H9 (cell line): ENCODE data around the gene ZNF687. TPM values are rescaled to one million over a fixed set of nuclear protein-coding genes. Genes with fewer than 3 reads are reported as not detected.

ENCODE experiments used
- DNase-seq: peaks from one replicate; pipeline ENCODE4 v3.0.0-alpha.2; 2017
- H2AFZ ChIP-seq: one replicate; pipeline ENCODE4 v1.6.1; 2013; ENCODE audit warnings: mild to moderate bottlenecking, low read length, control low read depth, moderate library complexity
- H2AK5ac ChIP-seq: 2 replicates; pipeline ENCODE4 v1.6.1; 2013; ENCODE audit warnings: low read length, control low read depth, mixed read lengths; ENCODE audit not compliant: insufficient read length
- H2BK120ac ChIP-seq: one replicate; pipeline ENCODE4 v1.6.1; 2013; ENCODE audit warnings: low read depth, mild to moderate bottlenecking, low read length, control low read depth, inconsistent platforms; ENCODE audit not compliant: poor library complexity, severe bottlenecking
- H2BK12ac ChIP-seq: 2 replicates; pipeline ENCODE4 v1.6.1; 2013; ENCODE audit warnings: low read length, control low read depth, mixed read lengths, low read depth; ENCODE audit not compliant: insufficient read length
- H2BK15ac ChIP-seq: 2 replicates; pipeline ENCODE4 v1.6.1; 2013; ENCODE audit warnings: low read depth, low read length, control low read depth
- H2BK20ac ChIP-seq: one replicate; pipeline ENCODE4 v1.6.1; 2013; ENCODE audit warnings: low read depth, mild to moderate bottlenecking, low read length, control low read depth, inconsistent platforms; ENCODE audit not compliant: poor library complexity, severe bottlenecking
- H2BK5ac ChIP-seq: 2 replicates; pipeline ENCODE4 v1.6.1; 2013; ENCODE audit warnings: low read length, control low read depth, mixed read lengths; ENCODE audit not compliant: insufficient read length
- H3K14ac ChIP-seq: 2 replicates; pipeline ENCODE4 v1.6.1; 2013; ENCODE audit warnings: low read length, control low read depth; ENCODE audit not compliant: insufficient read depth
- H3K18ac ChIP-seq: 2 replicates; pipeline ENCODE4 v1.6.1; 2013; ENCODE audit warnings: low read depth, mild to moderate bottlenecking, mixed read lengths, low read length, control low read depth; ENCODE audit not compliant: insufficient read length
- H3K23ac ChIP-seq: 2 replicates; pipeline ENCODE4 v1.6.1; 2013; ENCODE audit warnings: low read length, control low read depth, mixed read lengths, low read depth; ENCODE audit not compliant: insufficient read length
- H3K23me2 ChIP-seq: 2 replicates; pipeline ENCODE4 v1.6.1; 2013; ENCODE audit warnings: low read depth, mild to moderate bottlenecking, mixed read lengths, low read length, control low read depth; ENCODE audit not compliant: insufficient read length, poor library complexity, severe bottlenecking
- H3K27ac ChIP-seq: 2 replicates; pipeline ENCODE4 v1.5.1; 2013; ENCODE audit warnings: low read length, control low read depth, mixed read lengths, low read depth; ENCODE audit not compliant: insufficient read length
- H3K27me3 ChIP-seq: 2 replicates; pipeline ENCODE4 v1.6.1; 2013; ENCODE audit warnings: low read length, control low read depth, inconsistent platforms; ENCODE audit not compliant: insufficient read depth
- H3K4ac ChIP-seq: 2 replicates; pipeline ENCODE4 v1.6.1; 2013; ENCODE audit warnings: low read depth, mild to moderate bottlenecking, control low read depth, inconsistent platforms, low read length, moderate library complexity
- H3K4me1 ChIP-seq: 2 replicates; pipeline ENCODE4 v1.6.1; 2013; ENCODE audit warnings: low read length, control low read depth, inconsistent platforms; ENCODE audit not compliant: insufficient read depth
- H3K4me2 ChIP-seq: 2 replicates; pipeline ENCODE4 v1.6.1; 2013; ENCODE audit warnings: low read length, control low read depth, mixed read lengths; ENCODE audit not compliant: insufficient read length, insufficient read depth
- H3K56ac ChIP-seq: 2 replicates; pipeline ENCODE4 v1.6.1; 2013; ENCODE audit warnings: low read depth, mild to moderate bottlenecking, mixed read lengths, low read length, control low read depth; ENCODE audit not compliant: insufficient read length
- H3K79me1 ChIP-seq: 2 replicates; pipeline ENCODE4 v1.6.1; 2013; ENCODE audit warnings: low read depth, mild to moderate bottlenecking, moderate library complexity, low read length, control low read depth, inconsistent platforms; ENCODE audit not compliant: insufficient read depth, poor library complexity, severe bottlenecking
- H3K79me2 ChIP-seq: 2 replicates; pipeline ENCODE4 v1.6.1; 2013; ENCODE audit warnings: low read length, control low read depth, inconsistent platforms; ENCODE audit not compliant: insufficient read depth
- H3K9ac ChIP-seq: 2 replicates; pipeline ENCODE4 v1.6.1; 2013; ENCODE audit warnings: low read length, control low read depth, mixed read lengths; ENCODE audit not compliant: insufficient read length; ENCODE audit errors: extremely low read depth
- H3K9me3 ChIP-seq: one replicate; pipeline ENCODE4 v1.6.1; 2013; ENCODE audit warnings: low read depth, low read length, inconsistent platforms; ENCODE audit not compliant: control insufficient read depth
- H3T11ph ChIP-seq: one replicate; pipeline ENCODE4 v1.6.1; 2013; ENCODE audit warnings: mild to moderate bottlenecking, low read length, control low read depth, inconsistent platforms
- H4K20me1 ChIP-seq: one replicate; pipeline ENCODE4 v1.6.1; 2013; ENCODE audit not compliant: control insufficient read depth, insufficient read length, insufficient read depth
- H4K5ac ChIP-seq: 2 replicates; pipeline ENCODE4 v1.6.1; 2013; ENCODE audit warnings: low read depth, mild to moderate bottlenecking, mixed read lengths, low read length, control low read depth; ENCODE audit not compliant: insufficient read length
- H4K8ac ChIP-seq: replicated peaks from 2 replicates; pipeline ENCODE4 v1.6.1; 2013; ENCODE audit warnings: low read length, control low read depth, mixed read lengths, low read depth; ENCODE audit not compliant: insufficient read length
- H4K91ac ChIP-seq: 2 replicates; pipeline ENCODE4 v1.6.1; 2013; ENCODE audit warnings: low read depth, mild to moderate bottlenecking, moderate library complexity, mixed read lengths, low read length, control low read depth; ENCODE audit not compliant: insufficient read length
- H3K27ac Mint-ChIP-seq, 3 experiments: 2 replicates in 2 of 3; 3 replicates in 1 of 3; pipeline ENCODE4 v1.8.0; 2020 to 2021; ENCODE audit warnings: mixed read lengths in 3 of 3, mild to moderate bottlenecking in 1 of 3, moderate library complexity in 1 of 3
- H3K27me3 Mint-ChIP-seq: 2 replicates; pipeline ENCODE4 v1.8.0; 2021; ENCODE audit warnings: low read depth, mild to moderate bottlenecking, moderate library complexity, mixed read lengths
- H3K36me3 Mint-ChIP-seq, 3 experiments: 2 replicates in 2 of 3; 3 replicates in 1 of 3; pipeline ENCODE4 v1.8.0; 2020 to 2021; ENCODE audit warnings: low read depth in 3 of 3, mixed read lengths in 3 of 3; ENCODE audit not compliant: insufficient read depth in 1 of 3
- H3K4me1 Mint-ChIP-seq, 2 experiments: 2 replicates each; pipeline ENCODE4 v1.8.0; 2020; ENCODE audit warnings: mixed read lengths in 2 of 2
- H3K4me3 Mint-ChIP-seq, 2 experiments: 2 replicates in 1 of 2; 3 replicates in 1 of 2; pipeline ENCODE4 v1.8.0; 2020 to 2021; ENCODE audit warnings: mild to moderate bottlenecking in 2 of 2, mixed read lengths in 2 of 2, moderate library complexity in 1 of 2
- H3K9me3 Mint-ChIP-seq, 2 experiments: 2 replicates in 1 of 2; 3 replicates in 1 of 2; pipeline ENCODE4 v1.8.0; 2020; ENCODE audit warnings: mild to moderate bottlenecking in 2 of 2, mixed read lengths in 2 of 2, moderate library complexity in 1 of 2
- CTCF ChIP-seq: fragments of 200-600 bp; sonication (generic); conservative IDR thresholded peaks from 3 replicates; pipeline ENCODE4 v1.8.0; 2021; ENCODE audit warnings: antibody characterized with exemption, mild to moderate bottlenecking
- WGBS: extraction: QIAGEN DNeasy Blood & Tissue Kit; methylation state at CpG from one replicate; pipeline ENCODE4 v1.1.7; 2013; ENCODE audit warnings: missing lambda C conversion rate, low lambda C conversion rate, mixed read lengths; ENCODE audit not compliant: insufficient read length; ENCODE audit errors: extremely low coverage; 5-methylcytosine and 5-hydroxymethylcytosine counted together
- total RNA-seq: library from RNA; stranded (reverse); gene quantifications from 2 replicates; pipeline ENCODE4 v1.2.1, GENCODE V29; 2021

ZNF687 gene
- total RNA-seq, 1 experiment from 2014 or later: 58.2 TPM

GRCh38 chr1:151336556-151336955 is 54.5 kb downstream of the ZNF687 start:
- Histone ChIP-seq H4K91ac (no peak overlapping the region), H3K56ac (no peak overlapping the region), H2BK12ac (no peak overlapping the region), H3K23ac (no peak overlapping the region), H2BK120ac (no peak overlapping the region), H3K4ac (no peak overlapping the region), H3K23me2 (no peaks in the 10 kb centered on the region), H3K14ac (no peak overlapping the region), H4K8ac (no peak overlapping the region), H3K4me2 (no peak overlapping the region), H3K4me1 (no peaks in the 10 kb centered on the region), H2AK5ac (no peak overlapping the region), H2BK5ac (no peak overlapping the region), H3K9me3 (no peaks in the 10 kb centered on the region), H3K79me2 (no peaks in the 10 kb centered on the region), H4K20me1 (no peaks in the 10 kb centered on the region), H4K5ac (no peak overlapping the region), H3K27me3 (no peaks in the 10 kb centered on the region), H3T11ph (no peak overlapping the region), H2BK20ac (no peak overlapping the region), H3K27ac (no peak overlapping the region), H2BK15ac (no peak overlapping the region), H3K9ac (no peak overlapping the region), H2AFZ (no peak overlapping the region), H3K18ac (no peak overlapping the region), H3K79me1 (no peaks in the 10 kb centered on the region)
- Mint-ChIP-seq H3K4me3 (no peak overlapping the region), H3K36me3 (no peaks in the 10 kb centered on the region; a peak in 1 of 7 replicates), H3K4me1 (peaks cover 2 to 5% of the 10 kb centered on the region in 2 experiments), H3K9me3 (no peaks in the 10 kb centered on the region), H3K27me3 (no peaks in the 10 kb centered on the region), H3K27ac (peak overlapping the region in 1 of 3 experiments; percentile 37; a peak in 2 of 7 replicates)
- no peak for DNase-seq
- no CpG with 5 or more reads among the region's 3 CpGs for WGBS
- TF ChIP-seq CTCF: no peak
